Panc1 (cell line): Measurements from ENCODE around the gene ZDHHC18.

Experiments used
- TF ChIP-seq, protein P1 (sequence below): fragments of 450-650 bp; IDR thresholded peaks from 2 replicates; pipeline ENCODE4 v1.5.1; 2017; ENCODE audit warnings: mild to moderate bottlenecking
- TF ChIP-seq, protein P2 (sequence below), 2 experiments: IDR thresholded peaks; 2 replicates each; pipeline ENCODE4 v1.6.1; 2011 to 2012; ENCODE audit warnings: low read depth in 2 of 2, control low read depth in 1 of 2, low read length in 1 of 2, mild to moderate bottlenecking in 1 of 2, moderate library complexity in 1 of 2; ENCODE audit not compliant: insufficient read depth in 1 of 2

GRCh38 chr1:26879793-26880192, 53.3 kb downstream of the ZDHHC18 start:
- TF ChIP-seq, protein P1, sequence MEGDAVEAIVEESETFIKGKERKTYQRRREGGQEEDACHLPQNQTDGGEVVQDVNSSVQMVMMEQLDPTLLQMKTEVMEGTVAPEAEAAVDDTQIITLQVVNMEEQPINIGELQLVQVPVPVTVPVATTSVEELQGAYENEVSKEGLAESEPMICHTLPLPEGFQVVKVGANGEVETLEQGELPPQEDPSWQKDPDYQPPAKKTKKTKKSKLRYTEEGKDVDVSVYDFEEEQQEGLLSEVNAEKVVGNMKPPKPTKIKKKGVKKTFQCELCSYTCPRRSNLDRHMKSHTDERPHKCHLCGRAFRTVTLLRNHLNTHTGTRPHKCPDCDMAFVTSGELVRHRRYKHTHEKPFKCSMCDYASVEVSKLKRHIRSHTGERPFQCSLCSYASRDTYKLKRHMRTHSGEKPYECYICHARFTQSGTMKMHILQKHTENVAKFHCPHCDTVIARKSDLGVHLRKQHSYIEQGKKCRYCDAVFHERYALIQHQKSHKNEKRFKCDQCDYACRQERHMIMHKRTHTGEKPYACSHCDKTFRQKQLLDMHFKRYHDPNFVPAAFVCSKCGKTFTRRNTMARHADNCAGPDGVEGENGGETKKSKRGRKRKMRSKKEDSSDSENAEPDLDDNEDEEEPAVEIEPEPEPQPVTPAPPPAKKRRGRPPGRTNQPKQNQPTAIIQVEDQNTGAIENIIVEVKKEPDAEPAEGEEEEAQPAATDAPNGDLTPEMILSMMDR: no peak
- TF ChIP-seq, protein P2, sequence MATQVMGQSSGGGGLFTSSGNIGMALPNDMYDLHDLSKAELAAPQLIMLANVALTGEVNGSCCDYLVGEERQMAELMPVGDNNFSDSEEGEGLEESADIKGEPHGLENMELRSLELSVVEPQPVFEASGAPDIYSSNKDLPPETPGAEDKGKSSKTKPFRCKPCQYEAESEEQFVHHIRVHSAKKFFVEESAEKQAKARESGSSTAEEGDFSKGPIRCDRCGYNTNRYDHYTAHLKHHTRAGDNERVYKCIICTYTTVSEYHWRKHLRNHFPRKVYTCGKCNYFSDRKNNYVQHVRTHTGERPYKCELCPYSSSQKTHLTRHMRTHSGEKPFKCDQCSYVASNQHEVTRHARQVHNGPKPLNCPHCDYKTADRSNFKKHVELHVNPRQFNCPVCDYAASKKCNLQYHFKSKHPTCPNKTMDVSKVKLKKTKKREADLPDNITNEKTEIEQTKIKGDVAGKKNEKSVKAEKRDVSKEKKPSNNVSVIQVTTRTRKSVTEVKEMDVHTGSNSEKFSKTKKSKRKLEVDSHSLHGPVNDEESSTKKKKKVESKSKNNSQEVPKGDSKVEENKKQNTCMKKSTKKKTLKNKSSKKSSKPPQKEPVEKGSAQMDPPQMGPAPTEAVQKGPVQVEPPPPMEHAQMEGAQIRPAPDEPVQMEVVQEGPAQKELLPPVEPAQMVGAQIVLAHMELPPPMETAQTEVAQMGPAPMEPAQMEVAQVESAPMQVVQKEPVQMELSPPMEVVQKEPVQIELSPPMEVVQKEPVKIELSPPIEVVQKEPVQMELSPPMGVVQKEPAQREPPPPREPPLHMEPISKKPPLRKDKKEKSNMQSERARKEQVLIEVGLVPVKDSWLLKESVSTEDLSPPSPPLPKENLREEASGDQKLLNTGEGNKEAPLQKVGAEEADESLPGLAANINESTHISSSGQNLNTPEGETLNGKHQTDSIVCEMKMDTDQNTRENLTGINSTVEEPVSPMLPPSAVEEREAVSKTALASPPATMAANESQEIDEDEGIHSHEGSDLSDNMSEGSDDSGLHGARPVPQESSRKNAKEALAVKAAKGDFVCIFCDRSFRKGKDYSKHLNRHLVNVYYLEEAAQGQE (IDR thresholded peaks at IDR 0.05; ENCODE audit: insufficient read depth in 1 of 2, low read depth in 2 of 2, low read length in 1 of 2): no peak
